ENCODE results near the gene MAP4K3.

GRCh38 chr2:39265315-39265714, 171.8 kb downstream of the MAP4K3 start:
- TF ChIP-seq POLR2A (IDR thresholded peaks at IDR 0.05) (no peak), CTCF (IDR thresholded peaks at IDR 0.05) (no peak)

Data from heart left ventricle (tissue), 13 donors.